ENCODE data around the gene RP2. TPM values are rescaled to one million over a fixed set of nuclear protein-coding genes. Genes with fewer than 3 reads are reported as not detected.

The RP2 gene
- total RNA-seq, 1 donor from 2014 or later: 3.8 TPM

- intact Hi-C loops (cut with DNase I): no loop called here
- ATAC-seq: no peak
- DNase-seq (ENCODE audit: missing footprints): no peak
Observed at GRCh38 chrX:46838974-46839480, 2.2 kb downstream of the RP2 start.

GRCh38 chrX:46840946-46841345 is 4.1 kb downstream of the RP2 start:
- no peak for ATAC-seq
- no peak for DNase-seq (ENCODE audit: missing footprints)
- intact Hi-C loops (cut with DNase I): no loop called here

- ATAC-seq: no peak
- DNase-seq (ENCODE audit: missing footprints): no peak
- intact Hi-C loops (cut with DNase I): no loop called here
Observed at GRCh38 chrX:46841346-46841745, 4.5 kb downstream of the RP2 start.

- no peak for ATAC-seq
- no peak for DNase-seq (ENCODE audit: missing footprints)
- intact Hi-C loops (cut with DNase I): no loop called here
Observed at GRCh38 chrX:46844913-46845312, 8.1 kb downstream of the RP2 start.

GRCh38 chrX:46849933-46850332 is 13.1 kb downstream of the RP2 start:
- ATAC-seq (no peak), DNase-seq (ENCODE audit: missing footprints) (no peak)
- intact Hi-C loops (cut with DNase I): no loop called here

GRCh38 chrX:46850771-46851170 is 13.9 kb downstream of the RP2 start:
- DNase-seq (ENCODE audit: missing footprints) (no peak), ATAC-seq (no peak)
- intact Hi-C loops (cut with DNase I): no loop called here

- ATAC-seq (no peak), DNase-seq (ENCODE audit: missing footprints) (no peak)
- intact Hi-C loops (cut with DNase I): no loop called here
Observed at GRCh38 chrX:46856483-46856882, 19.6 kb downstream of the RP2 start.

GRCh38 chrX:46860557-46860956 is 23.7 kb downstream of the RP2 start:
- intact Hi-C loops (cut with DNase I): no loop called here
- DNase-seq (ENCODE audit: missing footprints) (no peak), ATAC-seq (no peak)

GRCh38 chrX:46863072-46863471 is 26.2 kb downstream of the RP2 start:
- DNase-seq (ENCODE audit: missing footprints) (no peak), ATAC-seq (no peak)
- intact Hi-C loops (cut with DNase I): no loop called here

- ATAC-seq (no peak), DNase-seq (ENCODE audit: missing footprints) (no peak)
- intact Hi-C loops (cut with DNase I): no loop called here
Observed at GRCh38 chrX:46864606-46865005, 27.8 kb downstream of the RP2 start.

- no peak for DNase-seq (ENCODE audit: missing footprints)
- no peak for ATAC-seq
- intact Hi-C loops (cut with DNase I): no loop called here
Observed at GRCh38 chrX:46865281-46865680, 28.4 kb downstream of the RP2 start.

GRCh38 chrX:46866726-46867125 is 29.9 kb downstream of the RP2 start:
- DNase-seq (ENCODE audit: missing footprints): no peak
- intact Hi-C loops (cut with DNase I): no loop called here
- ATAC-seq: no peak

- no peak for DNase-seq (ENCODE audit: missing footprints)
- intact Hi-C loops (cut with DNase I): no loop called here
- no peak for ATAC-seq
Observed at GRCh38 chrX:46873746-46874145, 36.9 kb downstream of the RP2 start.

- intact Hi-C loops (cut with DNase I): no loop called here
- ATAC-seq: no peak
- DNase-seq (ENCODE audit: missing footprints): no peak
Observed at GRCh38 chrX:46876901-46877300, 40.1 kb downstream of the RP2 start.

GRCh38 chrX:46882266-46882665 is 45.4 kb downstream of the RP2 start:
- intact Hi-C loops (cut with DNase I): no loop called here
- ATAC-seq (no peak), DNase-seq (ENCODE audit: missing footprints) (no peak)

GRCh38 chrX:46884799-46885198 is 48.0 kb downstream of the RP2 start:
- DNase-seq (ENCODE audit: missing footprints) (no peak), ATAC-seq (no peak)
- intact Hi-C loops (cut with DNase I): no loop called here

- ATAC-seq: no peak
- DNase-seq (ENCODE audit: missing footprints): no peak
- intact Hi-C loops (cut with DNase I): no loop called here
Observed at GRCh38 chrX:46898207-46898606, 61.4 kb downstream of the RP2 start.

GRCh38 chrX:46903458-46904242 is 66.8 kb downstream of the RP2 start:
- peak; percentile 98 for ATAC-seq
- DNase-seq (ENCODE audit: missing footprints): peak; percentile 82
- intact Hi-C loops (cut with DNase I): loop anchor here (1.0 to 5.0 kb wide), 2 partner anchors 127 to 189 kb away; no protein-coding TSS in a partner anchor

- ATAC-seq: no peak
- DNase-seq (ENCODE audit: missing footprints): no peak
- intact Hi-C loops (cut with DNase I): loop anchor here (5.0 kb wide), 1 partner anchor 188 kb away; no protein-coding TSS in a partner anchor
Observed at GRCh38 chrX:46904626-46905025, 67.8 kb downstream of the RP2 start.

GRCh38 chrX:46910415-46910814 is 73.6 kb downstream of the RP2 start:
- intact Hi-C loops (cut with DNase I): no loop called here
- no peak for ATAC-seq
- no peak for DNase-seq (ENCODE audit: missing footprints)
